GM13976 (cell line): ENCODE results near the gene CCNQ.
A peak's percentile ranks its signal among the peaks of the same experiment; 100 is the strongest.
"Not testable (repeated sequence)": the region's sequence is repeated elsewhere in the genome, so short reads cannot be mapped to it uniquely, and the experiment has no call there.

ENCODE experiments used
- DNase-seq: peaks from one replicate; pipeline ENCODE4 v3.0.0; 2012; ENCODE audit warnings: low spot score
- CTCF ChIP-seq: IDR thresholded peaks from 2 replicates; pipeline ENCODE4 v1.5.1; 2012; ENCODE audit warnings: borderline replicate concordance, mild to moderate bottlenecking; ENCODE audit not compliant: insufficient read depth; ENCODE audit errors: extremely low read depth, missing control alignments, control extremely low read depth
- in situ Hi-C: fragments of 300-500 bp; cut with MboI; formaldehyde crosslinking; loops from one replicate; pipeline ENCODE4 v1.12.0; 2022; ENCODE audit warnings: low sequenced_read_pairs, mixed read lengths, inconsistent platforms; ENCODE audit not compliant: unreplicated experiment

CCNQ gene

GRCh38 chrX:153609917-153610835 lies 11.2 kb upstream of the CCNQ start:
- DNase-seq, result peak; percentile 76
- TF ChIP-seq CTCF, result peak; percentile 72
- in situ Hi-C loops, result no loop called here

- in situ Hi-C loops, result no loop called here
- TF ChIP-seq CTCF, result no peak
Measured at GRCh38 chrX:153608806-153609205, 9.9 kb upstream of the CCNQ start.

GRCh38 chrX:153608376-153608775 lies 9.4 kb upstream of the CCNQ start:
- no peak for DNase-seq
- no peak for TF ChIP-seq CTCF
- in situ Hi-C loops, result no loop called here

More at GRCh38 chrX:153608806-153609205, 9.9 kb upstream of the CCNQ start:
- DNase-seq, result no peak

GRCh38 chrX:153606503-153606902 lies 7.6 kb upstream of the CCNQ start:
- no peak for TF ChIP-seq CTCF
- in situ Hi-C loops, result no loop called here
- no peak for DNase-seq

GRCh38 chrX:153604666-153605380 lies 5.9 kb upstream of the CCNQ start:
- in situ Hi-C loops, DNase-seq: not testable (repeated sequence)

- no peak for DNase-seq
- in situ Hi-C loops, result no loop called here
- no peak for TF ChIP-seq CTCF
Measured at GRCh38 chrX:153603131-153603656, 4.3 kb upstream of the CCNQ start.
